IPS DF 4.7 (cell line): Measurements from ENCODE around the gene A2ML1.
A peak's percentile ranks its signal among the peaks of the same experiment; 100 is the strongest.
"Not testable (repeated sequence)": the region's sequence is repeated elsewhere in the genome, so short reads cannot be mapped to it uniquely, and the experiment has no call there.

Experiments used
- DNase-seq: peaks from one replicate; pipeline ENCODE4 v3.0.0-alpha.2; 2013; ENCODE audit warnings: low spot score; ENCODE audit errors: extremely low read depth

Gene A2ML1

DNA sequence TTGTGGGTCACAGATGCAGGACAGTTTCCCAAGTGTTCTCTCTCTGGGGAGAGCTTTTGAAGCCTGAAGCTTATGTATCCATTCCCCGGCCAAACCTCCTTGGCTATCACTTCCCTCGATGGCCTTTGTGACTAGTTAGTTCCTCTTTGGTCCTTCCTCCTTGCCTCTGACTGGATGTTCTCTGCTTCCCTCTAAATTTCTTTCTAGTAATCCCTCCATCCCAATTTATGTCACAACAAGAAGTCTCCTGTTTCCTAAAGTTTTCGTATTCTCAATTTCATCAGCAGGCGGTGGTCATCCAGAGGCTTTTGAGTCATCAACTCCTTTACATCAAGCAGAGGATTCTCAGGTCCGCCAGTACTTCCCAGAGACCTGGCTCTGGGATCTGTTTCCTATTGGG is 27.5 kb downstream of the A2ML1 start:
- no peak for DNase-seq

DNA sequence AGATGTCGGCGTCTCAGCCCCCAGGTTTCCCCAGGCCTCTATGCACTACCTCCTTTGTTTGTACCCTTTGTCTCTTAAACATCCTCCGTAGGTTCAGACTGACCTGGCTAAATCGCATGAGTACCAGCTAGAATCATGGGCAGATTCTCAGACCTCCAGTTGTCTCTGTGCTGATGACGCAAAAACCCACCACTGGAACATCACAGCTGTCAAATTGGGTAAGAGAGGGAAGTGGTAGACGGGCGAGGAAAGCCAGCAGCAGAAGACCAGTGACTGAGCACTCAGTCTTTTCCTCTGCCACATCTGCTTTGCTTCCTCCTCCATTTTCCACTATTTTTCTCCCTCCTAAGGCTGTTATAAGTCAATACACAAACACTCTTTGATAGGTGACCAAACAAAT is 29.7 kb downstream of the A2ML1 start:
- DNase-seq = no peak

DNA sequence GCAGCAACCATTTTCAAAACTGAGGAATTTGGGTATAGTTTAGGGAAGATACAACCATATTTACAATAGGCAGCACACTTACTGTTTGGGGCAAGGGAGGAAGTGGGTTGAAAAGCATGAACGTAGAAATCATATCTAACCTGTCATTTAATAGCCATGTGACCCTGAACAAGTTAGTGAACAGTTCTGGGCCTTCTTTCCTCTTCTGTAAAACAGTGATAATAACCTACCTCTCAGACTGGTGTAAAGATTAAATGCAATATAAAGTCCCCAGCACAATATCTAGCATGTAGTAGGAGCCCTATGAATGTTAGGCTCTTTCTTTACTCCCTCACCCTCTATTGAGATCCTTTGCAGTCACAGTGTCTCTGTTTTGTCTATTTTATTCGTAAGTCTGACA is 33.5 kb downstream of the A2ML1 start:
- no peak for DNase-seq

DNA sequence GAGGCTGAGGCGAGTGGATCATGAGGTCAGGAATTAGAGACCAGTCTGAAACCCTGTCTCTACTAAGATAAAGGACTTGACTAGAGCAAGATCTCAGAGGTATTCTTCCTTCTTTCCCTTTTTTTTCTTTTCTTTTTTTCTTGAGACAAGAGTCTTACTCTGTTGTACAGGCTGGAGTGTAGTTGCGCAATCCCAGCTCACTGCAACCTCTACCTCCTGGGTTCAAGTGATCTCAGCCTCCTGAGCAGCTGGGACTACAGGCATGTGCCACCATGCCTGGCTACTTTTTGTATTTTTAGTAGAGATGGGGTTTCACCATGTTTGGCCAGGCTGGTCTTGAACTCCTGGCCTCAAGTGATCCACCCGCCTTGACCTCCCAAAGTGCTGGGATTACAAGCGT is 37.0 kb downstream of the A2ML1 start:
- DNase-seq = not testable (repeated sequence)

DNA sequence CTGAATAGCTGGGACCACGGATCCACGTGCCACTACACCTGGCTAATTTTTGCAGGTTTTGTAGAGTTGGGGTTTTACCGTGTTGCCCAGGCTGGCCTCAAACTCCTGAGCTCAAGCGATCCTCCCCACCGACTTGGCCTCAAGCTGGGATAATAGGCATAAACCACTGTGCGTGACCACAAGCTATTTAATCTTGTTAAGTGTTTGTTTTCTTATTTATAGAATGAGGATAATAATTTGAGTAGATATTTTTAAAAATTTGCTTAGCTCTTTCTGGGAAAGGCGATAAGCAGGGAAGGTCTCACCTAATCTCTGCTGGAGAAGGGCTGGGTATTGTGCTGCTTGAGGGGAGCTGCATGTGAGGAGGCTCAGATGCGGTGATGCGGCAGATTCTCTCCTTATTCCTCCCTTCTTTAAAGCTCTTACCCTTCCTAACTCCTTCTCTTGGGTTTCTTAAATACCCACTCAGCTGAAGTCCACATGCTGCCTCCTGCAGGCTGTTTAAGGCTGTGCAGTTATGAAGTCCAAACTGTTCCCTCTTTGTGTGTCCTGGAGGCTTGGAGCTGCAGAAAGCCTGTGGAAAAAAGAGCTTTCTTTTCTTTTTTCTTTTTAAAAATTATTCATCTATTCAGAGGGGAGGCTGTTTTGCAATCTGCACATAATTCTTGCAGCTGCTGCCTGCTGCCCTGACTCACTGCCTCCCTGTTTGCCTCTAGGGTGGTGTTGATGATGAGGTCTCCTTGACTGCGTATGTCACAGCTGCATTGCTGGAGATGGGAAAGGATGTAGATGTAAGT is 37.9 kb downstream of the A2ML1 start:
- DNase-seq = peak; percentile 79

DNA sequence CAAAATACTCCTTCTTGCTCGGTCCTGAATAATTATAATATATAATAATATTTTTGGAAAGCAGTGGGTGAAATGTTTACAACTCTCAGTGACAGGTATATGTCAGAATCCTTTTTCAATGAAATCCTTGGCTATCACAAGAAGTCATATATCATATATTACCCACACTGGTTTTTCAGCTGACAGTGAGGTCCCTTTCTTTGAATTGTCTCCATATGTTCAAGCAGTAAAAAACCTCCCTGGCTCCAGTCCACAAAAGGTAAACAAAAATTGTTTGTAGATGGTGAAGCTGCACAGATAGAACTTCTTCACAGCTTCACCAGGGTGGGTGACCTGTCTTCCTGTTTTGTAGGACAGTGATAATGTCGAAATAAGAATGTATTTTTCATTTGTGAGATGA is 44.0 kb downstream of the A2ML1 start:
- no peak for DNase-seq

DNA sequence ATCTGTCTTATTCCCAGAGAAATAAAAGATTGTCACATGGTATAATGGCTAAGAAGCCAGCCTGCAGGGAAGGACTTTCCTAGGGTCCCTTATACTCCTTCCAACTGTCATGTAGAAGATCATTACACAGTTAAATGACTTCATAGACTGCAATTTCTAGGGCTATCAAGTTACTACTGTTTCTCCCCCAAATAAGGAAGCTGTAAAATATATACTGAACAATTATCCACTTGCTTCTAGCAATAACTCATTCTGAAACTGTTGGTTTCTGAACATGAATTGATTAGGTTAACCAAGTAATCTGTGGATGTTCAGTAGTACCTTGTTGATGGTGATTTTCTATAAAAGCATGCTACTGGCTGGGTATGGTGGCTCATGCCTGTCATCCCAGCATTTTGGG is 44.6 kb downstream of the A2ML1 start:
- DNase-seq = no peak

DNA sequence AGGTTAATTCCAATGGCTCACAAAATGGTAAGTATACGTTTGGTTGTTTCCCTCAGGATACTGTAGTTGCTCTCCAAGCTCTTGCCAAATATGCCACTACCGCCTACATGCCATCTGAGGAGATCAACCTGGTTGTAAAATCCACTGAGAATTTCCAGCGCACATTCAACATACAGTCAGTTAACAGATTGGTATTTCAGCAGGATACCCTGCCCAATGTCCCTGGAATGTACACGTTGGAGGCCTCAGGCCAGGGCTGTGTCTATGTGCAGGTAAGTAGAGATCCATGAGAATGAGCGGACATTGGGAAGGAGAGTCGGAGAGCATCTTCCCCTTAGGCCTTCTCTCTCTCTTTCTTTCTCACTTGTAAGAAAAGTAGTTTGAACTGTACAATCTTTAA is 45.4 kb downstream of the A2ML1 start:
- DNase-seq = no peak

DNA sequence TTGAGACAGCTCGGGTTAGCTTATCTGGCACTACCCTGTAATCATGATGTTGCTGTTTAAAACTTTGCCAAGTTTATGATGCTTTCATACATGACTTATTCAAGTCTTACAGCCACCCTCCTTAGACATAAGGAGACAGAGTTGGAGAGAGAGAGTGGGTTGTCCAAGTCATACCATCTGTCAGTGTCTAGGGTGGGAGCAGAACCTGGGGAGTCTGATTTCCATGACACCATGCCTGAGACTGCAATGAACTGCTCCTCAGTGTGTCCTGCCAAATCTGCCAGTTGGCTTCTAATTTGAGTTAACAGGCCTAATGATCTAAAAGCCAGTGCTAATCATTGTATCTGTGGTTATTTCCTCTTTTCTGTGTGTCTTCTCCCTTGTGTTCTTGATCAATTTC is 48.2 kb downstream of the A2ML1 start:
- DNase-seq = no peak

DNA sequence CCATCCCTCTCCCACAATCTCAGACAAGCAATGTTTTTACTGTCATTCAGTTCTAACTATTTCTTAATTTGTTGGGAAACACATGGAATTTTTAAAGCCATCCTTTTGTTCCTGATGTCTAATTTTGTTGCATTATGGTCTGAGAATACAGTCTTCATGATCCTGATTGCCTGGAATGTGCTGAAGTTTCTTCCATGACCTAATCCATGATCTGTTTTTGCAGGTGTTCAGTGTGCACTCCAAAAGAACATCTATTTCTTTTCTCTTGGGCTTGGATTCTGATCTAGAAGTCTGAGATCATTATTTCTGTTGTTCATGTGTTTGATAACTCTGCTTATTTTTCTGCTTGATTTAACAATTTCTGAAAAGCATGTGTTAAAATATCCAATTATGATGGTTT is 48.6 kb downstream of the A2ML1 start:
- DNase-seq = no peak

DNA sequence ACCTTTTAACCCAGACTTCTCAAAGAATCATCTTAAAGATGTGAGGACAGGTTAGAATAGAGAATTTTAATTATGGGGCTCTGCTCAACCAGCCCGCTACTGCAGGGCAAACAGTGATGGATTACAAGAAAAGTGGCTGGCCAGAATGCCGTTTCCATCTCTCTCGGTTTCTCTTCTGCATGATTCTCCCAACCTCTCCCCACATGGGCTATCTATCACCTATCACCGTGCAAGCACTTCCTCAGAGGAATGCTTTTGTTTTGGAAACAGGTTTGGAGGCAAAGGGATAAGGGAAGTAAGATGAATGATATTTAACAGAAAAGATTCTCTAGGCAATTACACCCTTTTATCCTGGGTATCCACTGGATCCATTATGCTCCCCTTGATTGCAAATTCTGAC is 54.5 kb downstream of the A2ML1 start:
- DNase-seq = no peak

DNA sequence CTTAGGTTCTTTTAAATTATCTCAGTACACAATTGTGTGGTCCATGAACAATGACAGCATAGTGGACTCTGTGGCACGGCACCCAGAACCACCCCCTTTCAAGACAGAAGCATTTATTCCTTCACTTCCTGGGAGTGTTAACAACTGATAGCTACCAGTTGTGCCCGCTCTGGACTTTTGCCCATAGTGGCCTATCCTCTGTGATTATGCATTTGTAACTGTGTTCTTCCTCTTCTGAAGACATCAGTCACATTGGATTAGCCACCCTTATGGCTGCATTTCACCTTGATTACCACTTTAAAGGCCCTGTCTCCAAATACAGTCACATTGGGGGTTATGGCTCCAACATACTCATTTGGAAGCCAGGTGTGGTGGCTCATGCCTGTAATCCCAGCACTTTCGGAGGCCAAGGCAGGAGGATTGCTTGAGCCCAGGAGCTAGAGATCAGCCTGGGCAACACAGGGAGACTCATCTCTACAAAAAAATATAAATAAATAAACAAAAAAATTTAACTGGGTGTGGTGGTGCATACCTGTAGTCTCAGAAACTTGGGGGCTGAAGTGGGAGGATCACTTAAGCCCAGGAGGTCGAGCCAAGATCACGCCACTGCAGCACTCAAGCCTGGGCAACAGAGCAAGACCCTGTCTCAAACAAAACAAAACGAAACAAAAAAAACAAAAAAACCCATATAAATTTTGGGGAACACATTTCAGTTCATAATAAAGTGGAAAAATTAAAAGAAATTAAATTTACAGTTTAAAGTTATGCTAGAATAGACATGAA is 64.3 kb downstream of the A2ML1 start:
- no peak for DNase-seq

DNA sequence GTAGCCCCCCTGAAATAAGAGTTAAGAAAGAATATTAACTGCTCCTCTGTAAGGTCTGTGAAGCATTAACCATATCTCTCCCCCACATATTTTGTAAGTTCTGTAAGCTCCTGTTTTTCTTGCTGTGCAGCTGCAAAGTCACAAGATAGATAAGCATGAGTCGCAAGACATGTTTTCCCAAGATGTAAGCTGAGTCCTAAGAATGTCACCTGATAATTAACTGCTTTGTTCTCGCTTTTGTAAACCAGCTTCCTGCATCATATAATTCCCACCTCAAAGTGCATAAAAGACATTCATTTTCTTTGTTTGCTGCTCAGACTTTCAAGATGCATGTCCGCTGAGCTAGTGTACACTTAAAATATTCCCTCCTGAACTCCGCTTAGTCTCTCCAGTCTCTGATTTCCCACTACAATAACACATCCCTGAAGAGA is 64.9 kb downstream of the A2ML1 start:
- no peak for DNase-seq

DNA sequence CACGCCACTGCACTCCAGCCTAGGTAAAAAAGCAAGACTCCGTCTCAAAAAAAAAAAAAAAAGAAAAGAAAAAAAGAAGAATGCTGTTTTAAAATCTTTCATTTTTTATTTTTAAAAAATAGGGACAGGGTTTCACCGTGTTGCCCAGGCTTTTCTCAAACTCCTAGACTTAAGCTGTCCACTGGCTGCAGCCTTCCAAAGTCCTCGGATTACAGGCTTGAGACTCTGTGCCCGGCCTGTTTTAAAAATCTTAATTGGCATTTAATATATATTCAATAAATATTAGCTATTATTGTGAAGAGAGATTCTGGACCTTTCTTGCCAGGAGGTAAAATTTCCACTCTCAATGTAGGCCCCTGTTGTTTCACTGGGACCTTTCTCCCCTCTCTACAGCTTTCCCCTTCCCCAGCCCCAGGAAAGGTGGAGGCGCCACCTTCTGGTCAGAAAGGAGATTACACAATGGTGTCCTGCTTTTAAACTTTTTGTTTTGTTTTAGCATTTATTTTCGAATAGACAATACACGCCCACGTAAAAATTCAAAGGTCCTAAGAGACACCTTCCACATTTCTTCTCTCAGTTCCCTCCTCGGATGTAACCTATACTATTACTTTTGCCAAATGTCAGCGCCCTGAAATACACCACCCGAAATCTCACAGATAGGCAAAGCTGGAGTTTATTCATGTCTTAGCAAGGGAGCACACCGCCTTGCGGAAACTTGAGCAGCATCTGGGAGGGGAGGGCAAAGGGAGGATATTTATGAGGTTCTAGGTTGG is 68.1 kb downstream of the A2ML1 start:
- no peak for DNase-seq

DNA sequence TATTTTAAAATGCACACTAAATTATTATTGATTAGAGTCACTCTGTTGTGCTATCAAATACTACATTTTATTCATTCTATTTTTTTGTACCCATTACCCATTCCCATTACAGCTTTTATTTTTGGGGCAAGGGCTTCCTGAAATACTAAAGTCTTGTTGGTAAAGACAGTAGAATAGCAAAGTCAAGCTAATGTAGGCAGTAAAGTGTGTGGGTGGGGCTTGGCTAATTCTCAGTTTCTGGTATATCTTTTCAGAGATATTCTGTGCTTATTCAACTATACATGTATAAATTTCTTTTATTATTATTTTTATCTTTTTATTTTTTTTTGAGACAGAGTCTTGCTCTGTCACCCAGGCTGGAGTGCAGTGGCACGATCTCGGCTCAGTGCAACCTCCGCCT is 69.6 kb downstream of the A2ML1 start:
- no peak for DNase-seq

DNA sequence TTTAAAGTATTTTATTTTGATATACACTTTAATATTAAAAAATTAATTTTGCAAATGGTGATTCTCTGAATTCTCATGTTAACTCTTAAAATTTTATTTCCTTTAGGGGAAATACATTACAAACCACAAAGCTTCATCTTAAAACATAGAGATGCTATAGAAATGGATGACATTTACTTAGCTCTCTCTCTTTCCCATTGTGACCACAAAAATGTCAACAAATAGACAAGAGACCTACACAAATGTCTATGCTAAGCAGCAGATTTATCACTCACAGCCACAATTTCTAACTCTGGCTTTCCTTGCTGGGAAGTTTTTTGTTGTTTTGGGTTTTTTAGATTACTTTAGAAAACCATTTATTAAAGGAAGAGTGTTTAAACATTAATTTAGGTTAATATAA is 72.0 kb downstream of the A2ML1 start:
- DNase-seq = no peak

DNA sequence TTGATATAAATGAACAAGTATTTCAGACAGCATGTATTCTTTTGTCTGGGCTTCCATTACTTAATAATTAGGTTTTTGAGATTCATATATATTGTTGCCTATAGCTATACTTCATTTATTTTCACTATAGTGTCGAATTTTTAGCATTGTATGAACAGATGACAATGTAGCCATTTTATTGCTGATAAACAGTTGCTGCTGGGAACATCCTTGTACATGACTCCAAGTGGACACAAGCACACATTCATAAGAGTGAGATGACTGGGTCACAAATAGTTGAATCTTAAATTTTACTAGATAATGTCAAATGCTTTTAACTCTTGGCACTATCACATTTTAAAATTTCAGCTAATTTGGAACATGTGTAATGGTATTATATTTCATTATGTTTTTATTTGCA is 72.6 kb downstream of the A2ML1 start:
- DNase-seq = no peak

DNA sequence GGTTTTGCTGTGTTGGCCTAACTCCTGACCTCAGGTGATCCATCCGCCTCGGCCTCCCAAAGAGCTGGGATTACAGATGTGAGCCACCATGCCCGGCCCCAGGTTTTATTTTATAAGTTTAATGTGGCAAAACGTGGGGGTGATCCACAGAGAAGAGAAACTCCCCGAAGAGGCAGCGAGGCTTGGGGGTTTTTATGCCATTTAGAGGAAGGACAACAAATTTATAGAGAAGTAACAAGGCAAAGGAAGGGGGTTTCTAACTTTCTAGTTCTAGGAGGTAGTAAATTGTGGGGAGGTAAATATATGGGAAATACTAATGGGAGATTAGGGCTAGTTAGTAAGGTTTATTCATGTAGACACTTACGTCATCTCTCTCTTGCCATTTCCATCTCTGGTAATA is 74.7 kb downstream of the A2ML1 start:
- no peak for DNase-seq

DNA sequence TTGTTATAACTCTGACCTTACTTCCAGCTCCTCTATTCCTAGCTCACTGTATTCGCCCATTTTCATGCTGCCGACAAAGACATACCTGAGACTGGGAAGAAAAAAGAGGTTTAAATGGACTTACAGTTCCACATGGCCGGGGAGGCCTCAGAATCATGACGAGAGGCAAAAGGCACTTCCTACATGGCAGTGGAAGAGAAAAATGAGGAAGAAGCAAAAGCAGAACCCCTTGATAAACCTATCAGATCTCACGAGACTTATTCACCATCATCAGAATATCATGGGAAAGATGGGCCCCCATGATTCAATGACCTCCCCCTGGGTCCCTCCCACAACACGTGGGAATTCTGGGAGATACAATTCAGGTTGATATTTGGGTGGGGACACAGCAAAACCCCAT is 77.4 kb downstream of the A2ML1 start:
- DNase-seq = no peak

DNA sequence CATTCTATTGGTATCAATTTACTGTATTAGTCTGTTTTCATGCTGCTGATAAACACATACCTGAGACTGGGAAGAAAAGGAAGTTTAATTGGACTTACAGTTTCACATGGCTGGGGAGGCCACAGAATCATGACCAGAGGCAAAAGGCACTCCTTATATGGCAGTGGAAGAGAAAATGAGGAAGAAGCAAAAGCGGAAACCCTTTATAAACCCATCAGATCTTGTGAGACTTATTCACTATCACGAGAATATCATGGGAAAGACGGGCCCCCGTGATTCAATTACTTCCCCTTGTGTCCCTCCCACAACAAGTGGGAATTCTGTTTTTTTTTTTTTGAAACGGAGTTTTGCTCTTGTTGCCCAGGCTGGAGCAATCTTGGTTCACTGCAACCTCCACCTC is 80.3 kb downstream of the A2ML1 start:
- not testable (repeated sequence) for DNase-seq

DNA sequence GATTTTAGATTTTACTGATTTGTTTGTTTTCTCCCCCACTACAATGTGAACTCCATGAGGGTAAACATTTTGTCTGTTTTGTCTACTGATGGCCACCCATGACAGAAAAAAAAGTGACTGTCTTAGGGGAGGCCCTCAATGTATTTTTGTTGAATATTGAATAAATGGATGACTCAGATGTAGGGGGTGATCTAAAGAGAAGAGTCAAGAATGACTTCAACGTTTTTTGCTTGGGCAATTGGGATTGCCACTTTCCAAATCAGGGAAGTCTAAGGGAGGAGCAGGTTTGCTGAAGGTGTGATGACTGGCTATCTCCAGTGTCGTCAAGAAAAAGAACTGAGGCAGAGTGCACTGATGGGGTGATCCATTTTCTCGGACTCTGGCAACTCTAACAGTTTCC is 81.2 kb downstream of the A2ML1 start:
- DNase-seq = no peak

DNA sequence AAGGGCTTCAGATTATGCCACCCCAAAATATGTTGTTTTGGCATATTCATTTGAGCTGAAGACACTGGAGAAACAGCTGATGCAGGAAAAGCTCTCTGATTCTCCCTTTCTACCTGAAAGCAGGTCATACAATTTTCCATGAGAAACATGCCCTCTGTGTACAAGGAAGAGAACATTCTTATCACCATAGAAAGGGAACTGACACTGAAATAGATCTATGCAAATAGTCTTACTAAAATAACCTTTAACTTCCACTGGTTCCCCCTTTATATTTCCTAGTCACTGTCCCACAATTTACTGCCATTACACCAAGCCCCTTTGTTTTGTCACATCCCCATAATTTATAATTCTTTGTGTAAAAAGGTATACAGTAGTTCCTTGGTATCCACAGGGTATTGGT is 82.2 kb downstream of the A2ML1 start:
- no peak for DNase-seq
